HEK293T (cell line): ENCODE measurements around the gene DLX2.

Source experiments
- CTCF ChIA-PET: fragments of 350-600 bp; formaldehyde crosslinking; extraction: SDS; loops from one replicate; lab custom pipeline; 2021; ENCODE audit warnings: antibody characterized with exemption, inconsistent platforms; lab: Yijun Ruan, JAX
- POLR2A ChIA-PET: fragments of 350-600 bp; formaldehyde crosslinking; extraction: SDS; loops from one replicate; lab custom pipeline; 2020; ENCODE audit warnings: antibody characterized with exemption, inconsistent platforms; lab: Yijun Ruan, JAX
- DNase-seq: peaks from one replicate; pipeline ENCODE4 v3.0.0; 2012; ENCODE audit warnings: mixed read lengths; ENCODE audit errors: extremely low spot score
- ARNT ChIP-seq: fragments of 450-650 bp; IDR thresholded peaks from 2 replicates; pipeline ENCODE4 v1.6.1; 2017; ENCODE audit warnings: mild to moderate bottlenecking
- BHLHE40 ChIP-seq: fragments of 450-650 bp; IDR thresholded peaks from 2 replicates; pipeline ENCODE4 v1.6.1; 2016; ENCODE audit warnings: mild to moderate bottlenecking, moderate library complexity, borderline replicate concordance
- CTBP1 ChIP-seq: fragments of 450-650 bp; IDR thresholded peaks from 2 replicates; pipeline ENCODE4 v1.6.1; 2016; ENCODE audit warnings: borderline replicate concordance
- ELF4 ChIP-seq: fragments of 450-650 bp; IDR thresholded peaks from 2 replicates; pipeline ENCODE4 v1.6.1; 2017; ENCODE audit warnings: antibody characterized with exemption
- FOXA1 ChIP-seq: fragments of 450-650 bp; IDR thresholded peaks from 2 replicates; pipeline ENCODE4 v1.6.1; 2016; ENCODE audit warnings: mild to moderate bottlenecking
- FOXK2 ChIP-seq: fragments of 450-650 bp; IDR thresholded peaks from 2 replicates; pipeline ENCODE4 v1.6.1; 2016; ENCODE audit warnings: mild to moderate bottlenecking
- FOXM1 ChIP-seq: fragments of 450-650 bp; IDR thresholded peaks from 2 replicates; pipeline ENCODE4 v1.6.1; 2017; ENCODE audit warnings: mild to moderate bottlenecking, borderline replicate concordance
- HDGF ChIP-seq: fragments of 450-650 bp; IDR thresholded peaks from 2 replicates; pipeline ENCODE4 v1.6.1; 2017; ENCODE audit warnings: antibody characterized with exemption, borderline replicate concordance
- L3MBTL2 ChIP-seq: fragments of 450-650 bp; conservative IDR thresholded peaks from 2 replicates; pipeline ENCODE4 v1.6.1; 2016; ENCODE audit warnings: mild to moderate bottlenecking
- LEF1 ChIP-seq: fragments of 450-650 bp; IDR thresholded peaks from 2 replicates; pipeline ENCODE4 v1.6.1; 2017; ENCODE audit warnings: mild to moderate bottlenecking, borderline replicate concordance
- NFRKB ChIP-seq: fragments of 450-650 bp; IDR thresholded peaks from 2 replicates; pipeline ENCODE4 v1.6.1; 2016; ENCODE audit warnings: mild to moderate bottlenecking, moderate library complexity
- PKNOX1 ChIP-seq: fragments of 450-650 bp; IDR thresholded peaks from 2 replicates; pipeline ENCODE4 v1.6.1; 2016
- SP1 ChIP-seq: fragments of 450-650 bp; IDR thresholded peaks from 2 replicates; pipeline ENCODE4 v1.6.1; 2017
- SUZ12 ChIP-seq: fragments of 450-650 bp; IDR thresholded peaks from 2 replicates; pipeline ENCODE4 v1.6.1; 2016; ENCODE audit warnings: mild to moderate bottlenecking
- TARDBP ChIP-seq: fragments of 450-650 bp; IDR thresholded peaks from 2 replicates; pipeline ENCODE4 v1.6.1; 2016
- ZNF384 ChIP-seq: fragments of 450-650 bp; IDR thresholded peaks from 2 replicates; pipeline ENCODE4 v1.6.1; 2016

DLX2 gene

DNA sequence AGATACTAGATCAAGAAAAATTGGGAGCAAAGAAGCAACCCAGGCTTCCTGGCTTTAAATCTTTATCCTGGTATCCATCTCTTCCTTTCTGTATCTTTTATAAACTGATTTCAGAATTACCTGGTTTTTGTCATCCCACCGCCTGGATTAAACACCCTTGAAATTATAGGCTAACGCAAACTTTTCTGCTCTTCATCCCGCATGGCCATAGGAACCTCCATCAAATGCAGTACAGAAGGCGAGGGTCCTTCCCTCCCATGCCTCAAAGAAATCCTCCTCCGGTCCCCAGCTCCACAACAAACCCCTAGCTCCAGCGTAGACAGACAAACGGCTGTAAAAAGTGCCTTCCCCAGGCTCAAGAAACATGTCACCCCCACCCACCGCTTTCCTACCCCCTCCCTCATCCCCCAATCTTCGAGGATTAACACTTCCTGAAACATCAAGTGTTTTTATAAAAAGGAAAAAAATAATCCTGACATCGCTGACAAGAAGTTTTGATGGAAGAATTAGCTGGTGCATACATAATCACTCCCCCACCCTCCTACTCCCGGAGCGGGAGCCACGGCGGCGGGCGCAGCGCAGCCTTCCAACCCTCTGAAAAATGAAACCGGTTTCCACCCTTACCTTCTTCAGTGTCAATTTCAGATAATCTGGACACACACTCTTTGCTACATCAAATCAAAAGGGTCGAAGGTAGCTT, 9.8 kb downstream of the DLX2 start:
- DNase-seq: no peak
- POLR2A ChIA-PET: interaction anchor here (1.0 to 1.2 kb wide), 2 partner anchors 9 to 10 kb away, joined by 3 to 4 read pairs; partner anchors contain the start of gene DLX2
- CTCF ChIA-PET: interaction anchor here (0.8 kb wide), 1 partner anchor 359 kb away, joined by 5 read pairs; no protein-coding TSS in a partner anchor
- TF ChIP-seq NFRKB (no peak), PKNOX1 (no peak), HDGF (no peak), TARDBP (no peak), SP1 (no peak), FOXM1 (no peak), CTBP1 (no peak), SUZ12 (no peak), FOXA1 (no peak), ELF4 (no peak), BHLHE40 (no peak), ZNF384 (no peak), LEF1 (no peak), FOXK2 (no peak), ARNT (no peak)

DNA sequence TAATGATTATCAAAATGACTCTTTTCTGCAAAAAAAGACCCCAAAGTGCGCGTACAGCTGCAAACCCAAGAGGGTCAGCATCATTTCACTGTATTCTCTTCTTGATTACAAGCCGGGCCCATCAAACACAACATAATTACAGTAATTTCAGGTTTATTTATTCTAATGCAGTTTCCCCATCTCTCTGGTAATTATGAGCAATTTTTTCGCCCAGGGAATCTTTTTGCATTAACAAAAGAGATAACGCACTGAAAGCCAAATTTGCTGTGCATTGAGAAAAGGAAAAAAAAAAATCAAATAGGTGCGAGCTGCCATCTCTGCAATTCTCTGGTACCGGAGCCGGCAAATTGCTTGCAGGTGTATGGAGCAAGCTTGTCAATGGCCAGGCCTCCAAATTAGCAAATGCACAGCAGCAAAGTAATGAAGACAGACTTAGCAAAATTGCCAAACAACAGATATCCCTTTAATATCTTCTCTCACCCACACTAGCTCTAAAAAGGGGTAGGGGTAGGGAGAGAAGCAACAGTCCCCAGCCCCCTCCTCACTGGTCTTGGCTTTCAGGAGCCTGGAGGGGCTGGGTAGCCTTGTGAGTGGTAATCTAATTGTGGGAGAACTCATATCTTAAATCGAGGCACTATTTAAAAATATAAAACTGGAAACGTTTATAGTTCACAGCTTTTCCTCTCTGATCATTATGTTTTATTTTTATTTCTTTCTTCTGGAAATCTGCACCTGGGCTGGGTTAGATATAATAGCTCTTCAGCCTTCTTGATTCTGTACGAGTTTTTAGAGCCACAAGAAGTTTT, 10.7 kb downstream of the DLX2 start:
- ChIA-PET POLR2A (interaction anchor here (1.0 to 1.6 kb wide), 2 partner anchors 10 kb away, joined by 4 to 5 read pairs; no protein-coding TSS in a partner anchor), CTCF (interaction anchor here (0.8 kb wide), 1 partner anchor 360 kb away, joined by 5 read pairs; no protein-coding TSS in a partner anchor)
- DNase-seq: no peak
- TF ChIP-seq ZNF384 (no peak), CTBP1 (no peak), HDGF (no peak), BHLHE40 (no peak), FOXM1 (no peak), SUZ12 (no peak), LEF1 (no peak), ELF4 (no peak), FOXK2 (no peak), TARDBP (no peak), L3MBTL2 (no peak), PKNOX1 (no peak), ARNT (no peak), FOXA1 (no peak), NFRKB (no peak), SP1 (no peak)

- DNase-seq: no peak
- ChIA-PET CTCF (no interaction called here), POLR2A (interaction anchor here (1.6 kb wide), 1 partner anchor 11 kb away, joined by 5 read pairs; no protein-coding TSS in a partner anchor)
- TF ChIP-seq BHLHE40 (no peak), L3MBTL2 (no peak), SUZ12 (no peak), TARDBP (no peak), NFRKB (no peak), ARNT (no peak), ELF4 (no peak), FOXA1 (no peak), FOXM1 (no peak), ZNF384 (no peak)
Measured at GRCh38 chr2:172091000-172091641, 11.6 kb downstream of the DLX2 start.

DNA sequence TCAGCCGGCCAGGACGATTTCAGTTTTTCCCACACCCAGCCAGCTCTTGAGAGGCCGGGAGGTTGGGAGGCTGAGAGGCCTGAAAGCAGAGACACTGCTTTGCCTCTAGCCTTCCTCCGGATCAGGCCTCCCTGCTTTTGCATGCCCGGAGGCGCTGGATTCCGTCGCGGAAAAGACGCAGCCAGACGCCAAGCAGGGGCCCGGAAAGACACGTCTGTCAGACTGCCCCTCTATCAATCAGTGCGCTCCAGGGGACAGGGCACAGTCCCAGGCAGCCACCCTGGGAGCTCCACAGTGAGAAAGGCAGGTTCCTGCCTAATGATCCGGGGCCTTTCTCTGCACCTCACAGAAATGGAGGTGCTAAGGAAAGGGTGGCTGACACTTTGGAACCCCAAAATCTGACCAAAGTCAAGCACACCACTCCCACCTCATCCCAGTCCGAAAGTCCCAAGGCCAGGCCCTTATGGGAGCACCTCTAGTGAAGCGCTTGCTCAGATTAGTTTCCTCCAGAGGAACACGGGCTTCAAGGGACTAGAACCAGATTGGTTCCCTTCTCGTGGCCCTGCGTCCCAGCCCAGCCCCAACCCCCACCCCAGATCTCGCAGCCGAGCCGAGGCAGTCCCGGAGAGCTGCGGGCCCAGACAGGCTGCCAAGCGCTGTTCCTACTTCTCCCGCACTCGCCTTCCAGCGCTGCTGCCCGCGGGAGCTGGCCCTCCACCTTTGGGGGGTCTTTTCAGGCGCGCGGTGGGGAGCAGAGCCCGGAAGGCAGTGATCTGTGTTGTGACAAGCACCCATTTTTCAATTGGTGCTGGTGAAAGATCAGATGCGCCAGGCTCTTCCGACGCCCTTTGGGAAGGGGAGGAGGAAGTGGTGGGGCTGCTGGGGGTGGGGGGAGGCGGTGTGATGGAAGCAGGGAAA, 12.4 kb downstream of the DLX2 start:
- ChIA-PET CTCF (no interaction called here), POLR2A (interaction anchor here (1.6 kb wide), 1 partner anchor 11 kb away, joined by 5 read pairs; no protein-coding TSS in a partner anchor)
- no peak for DNase-seq
- TF ChIP-seq NFRKB (no peak), LEF1 (no peak), SUZ12 (no peak), CTBP1 (no peak), ELF4 (no peak), FOXM1 (no peak), HDGF (no peak), FOXA1 (no peak), TARDBP (no peak), FOXK2 (no peak), ARNT (no peak), L3MBTL2 (no peak), SP1 (no peak), ZNF384 (no peak), PKNOX1 (no peak), BHLHE40 (no peak)
